GM15510 (cell line): ENCODE results near the gene TMEM176A.

Experiments used
- POLR2A ChIP-seq: IDR thresholded peaks from 3 replicates; pipeline ENCODE4 v1.6.1; 2011; ENCODE audit warnings: borderline replicate concordance; ENCODE audit not compliant: insufficient read length; ENCODE audit errors: extremely low read depth

The TMEM176A gene

GRCh38 chr7:150849204-150849775, 48.7 kb downstream of the TMEM176A start:
- no peak for TF ChIP-seq POLR2A

- no peak for TF ChIP-seq POLR2A
Measured at GRCh38 chr7:150850273-150850672, 49.7 kb downstream of the TMEM176A start.

GRCh38 chr7:150851492-150852370, 51.2 kb downstream of the TMEM176A start:
- no peak for TF ChIP-seq POLR2A

- no peak for TF ChIP-seq POLR2A
Measured at GRCh38 chr7:150852371-150852905, 51.9 kb downstream of the TMEM176A start, which contains the start of gene AOC1. TSS of gene AOC1 (plus strand) at chr7:150852517. CDS start at chr7:150856471, 3,954 bp downstream.

- TF ChIP-seq POLR2A: no peak
Measured at GRCh38 chr7:150854066-150855000, 53.8 kb downstream of the TMEM176A start.
